Activated CD8-positive, alpha-beta T cell treated with anti-CD3 and anti-CD28 coated beads, Interleukin-2, amount 10 ng/mL, durations not matched to agents 7 days and 5 days (primary cell): Measurements from ENCODE around the gene CNNM3. TPM values are rescaled to one million over a fixed set of nuclear protein-coding genes. Genes with fewer than 3 reads are reported as not detected.
A peak's percentile ranks its signal among the peaks of the same experiment; 100 is the strongest.

Source experiments
- ATAC-seq: fragments of 150-1000 bp; cut with Tn5 transposase; one replicate; pipeline ENCODE4 v1.10.0; 2021; ENCODE audit warnings: moderate library complexity
- CTCF ChIA-PET: fragments of 350-600 bp; sonication (Branson Sonifier 250); formaldehyde crosslinking; loops from one replicate; lab custom pipeline; 2021; ENCODE audit warnings: antibody characterized with exemption; lab: Charles Lee
- POLR2A ChIA-PET: fragments of 350-600 bp; sonication (Branson Sonifier 250); formaldehyde crosslinking; loops from one replicate; lab custom pipeline; 2021; ENCODE audit warnings: antibody characterized with exemption; lab: Charles Lee
- DNase-seq: peaks from one replicate; pipeline ENCODE4 v3.0.0-alpha.2; 2020
- H3K27ac Mint-ChIP-seq: one replicate; pipeline ENCODE4 v1.8.0; 2021; ENCODE audit warnings: mild to moderate bottlenecking, mixed read lengths
- H3K27me3 Mint-ChIP-seq: one replicate; pipeline ENCODE4 v1.8.0; 2021; ENCODE audit warnings: low read depth, mixed read lengths
- H3K36me3 Mint-ChIP-seq: one replicate; pipeline ENCODE4 v1.8.0; 2021; ENCODE audit warnings: low read depth, mixed read lengths
- H3K4me1 Mint-ChIP-seq: one replicate; pipeline ENCODE4 v1.8.0; 2021; ENCODE audit warnings: low read depth, mixed read lengths
- H3K4me3 Mint-ChIP-seq: one replicate; pipeline ENCODE4 v1.8.0; 2021; ENCODE audit warnings: mild to moderate bottlenecking, mixed read lengths
- H3K9me3 Mint-ChIP-seq: one replicate; pipeline ENCODE4 v1.8.0; 2022; ENCODE audit warnings: mixed read lengths; ENCODE audit not compliant: insufficient read depth
- total RNA-seq, 2 experiments: library from RNA; stranded (reverse); gene quantifications; one replicate each; pipeline ENCODE4 v1.2.3, GENCODE V29; 2021

Gene CNNM3
- total RNA-seq, 2 experiments from 2014 or later = 28.1 to 29.9 TPM

- ChIA-PET POLR2A (interaction anchor here (1.6 to 1.8 kb wide), 2 partner anchors 18 to 19 kb away, joined by 3 to 5 read pairs; no protein-coding TSS in a partner anchor), CTCF (interaction anchor here (1.0 to 3.9 kb wide), 4 partner anchors 38 to 293 kb away, joined by 3 to 13 read pairs (median 6); partner anchors contain the start of genes ANKRD36, ANKRD39 and CNNM4)
- ATAC-seq (no peak), DNase-seq (no peak)
- Mint-ChIP-seq H3K4me3 (no peak overlapping the region), H3K27ac (peak overlapping the region; percentile 10), H3K9me3 (no peaks in the 10 kb centered on the region), H3K36me3 (peaks cover 44% of the 10 kb centered on the region), H3K4me1 (peaks cover 48% of the 10 kb centered on the region), H3K27me3 (no peaks in the 10 kb centered on the region)
Measured at GRCh38 chr2:96819876-96820511, 3.9 kb downstream of the CNNM3 start.

- Mint-ChIP-seq H3K4me1 (peaks cover 41% of the 10 kb centered on the region), H3K27me3 (no peaks in the 10 kb centered on the region)
Measured at GRCh38 chr2:96821113-96821675, 5.1 kb downstream of the CNNM3 start.

GRCh38 chr2:96822786-96823185 lies 6.7 kb downstream of the CNNM3 start:
- ATAC-seq = no peak
- Mint-ChIP-seq H3K27me3 (no peaks in the 10 kb centered on the region), H3K4me3 (no peak overlapping the region), H3K9me3 (no peaks in the 10 kb centered on the region), H3K4me1 (peaks cover 38% of the 10 kb centered on the region), H3K36me3 (peaks cover 53% of the 10 kb centered on the region), H3K27ac (no peak overlapping the region)
- CTCF ChIA-PET = no interaction called here
- no peak for DNase-seq
- POLR2A ChIA-PET = no interaction called here

More at GRCh38 chr2:96821113-96821675, 5.1 kb downstream of the CNNM3 start:
- Mint-ChIP-seq H3K27ac (no peak overlapping the region), H3K9me3 (no peaks in the 10 kb centered on the region), H3K4me3 (no peak overlapping the region), H3K36me3 (peaks cover 48% of the 10 kb centered on the region)
- CTCF ChIA-PET = interaction anchor here (0.7 to 3.9 kb wide), 5 partner anchors 11 to 291 kb away, joined by 3 to 13 read pairs (median 7); partner anchors contain the start of genes ANKRD36, ANKRD39 and CNNM4
- ATAC-seq (no peak), DNase-seq (no peak)
- POLR2A ChIA-PET = interaction anchor here (1.6 to 1.8 kb wide), 2 partner anchors 17 to 18 kb away, joined by 3 to 5 read pairs; no protein-coding TSS in a partner anchor

- Mint-ChIP-seq H3K27me3 (no peaks in the 10 kb centered on the region), H3K4me1 (peaks cover 34% of the 10 kb centered on the region), H3K9me3 (no peaks in the 10 kb centered on the region), H3K27ac (no peak overlapping the region), H3K4me3 (no peak overlapping the region), H3K36me3 (peaks cover 53% of the 10 kb centered on the region)
- no peak for DNase-seq
- CTCF ChIA-PET = no interaction called here
- ATAC-seq = no peak
- POLR2A ChIA-PET = no interaction called here
Measured at GRCh38 chr2:96823198-96823597, 7.1 kb downstream of the CNNM3 start.

GRCh38 chr2:96824079-96824870 lies 8.2 kb downstream of the CNNM3 start:
- Mint-ChIP-seq H3K4me1 (peaks cover 23% of the 10 kb centered on the region), H3K4me3 (no peak overlapping the region), H3K27me3 (no peaks in the 10 kb centered on the region), H3K36me3 (peaks cover 52% of the 10 kb centered on the region), H3K9me3 (no peaks in the 10 kb centered on the region), H3K27ac (no peak overlapping the region)
- no peak for DNase-seq
- ChIA-PET POLR2A (no interaction called here), CTCF (interaction anchor here (2.4 kb wide), 1 partner anchor 8 kb away, joined by 7 read pairs; the partner anchor contains the start of gene CNNM3)
- no peak for ATAC-seq

GRCh38 chr2:96825057-96825456 lies 9.0 kb downstream of the CNNM3 start:
- H3K27me3 Mint-ChIP-seq = no peaks in the 10 kb centered on the region
- no peaks in the 10 kb centered on the region for H3K9me3 Mint-ChIP-seq
- no peak overlapping the region for H3K4me3 Mint-ChIP-seq
- H3K4me1 Mint-ChIP-seq = peaks cover 15% of the 10 kb centered on the region
- CTCF ChIA-PET = interaction anchor here (1.7 to 2.4 kb wide), 2 partner anchors 9 to 33 kb away, joined by 5 to 7 read pairs; partner anchors contain the start of genes ANKRD39 and CNNM3
- no peak overlapping the region for H3K27ac Mint-ChIP-seq
- DNase-seq (no peak), ATAC-seq (no peak)
- peaks cover 51% of the 10 kb centered on the region for H3K36me3 Mint-ChIP-seq
- POLR2A ChIA-PET = interaction anchor here (0.6 kb wide), 1 partner anchor 11 kb away, joined by 3 read pairs; no protein-coding TSS in a partner anchor

GRCh38 chr2:96826546-96827278 lies 10.6 kb downstream of the CNNM3 start:
- H3K4me1 Mint-ChIP-seq = no peaks in the 10 kb centered on the region
- no peaks in the 10 kb centered on the region for H3K9me3 Mint-ChIP-seq
- ATAC-seq (no peak), DNase-seq (no peak)
- no peaks in the 10 kb centered on the region for H3K27me3 Mint-ChIP-seq
- H3K36me3 Mint-ChIP-seq = peaks cover 59% of the 10 kb centered on the region
- H3K4me3 Mint-ChIP-seq = no peak overlapping the region
- ChIA-PET CTCF (interaction anchor here (1.7 kb wide), 1 partner anchor 31 kb away, joined by 5 read pairs; the partner anchor contains the start of gene ANKRD39), POLR2A (no interaction called here)
- H3K27ac Mint-ChIP-seq = no peak overlapping the region

- H3K9me3 Mint-ChIP-seq = no peaks in the 10 kb centered on the region
- no peak overlapping the region for H3K4me3 Mint-ChIP-seq
- H3K27me3 Mint-ChIP-seq = no peaks in the 10 kb centered on the region
- peaks cover 62% of the 10 kb centered on the region for H3K36me3 Mint-ChIP-seq
- H3K4me1 Mint-ChIP-seq = no peaks in the 10 kb centered on the region
- DNase-seq (no peak), ATAC-seq (no peak)
- CTCF ChIA-PET = interaction anchor here (1.0 kb wide), 2 partner anchors 12 to 122 kb away, joined by 3 read pairs; partner anchors contain the start of gene CNNM3
- POLR2A ChIA-PET = no interaction called here
- H3K27ac Mint-ChIP-seq = peak overlapping the region; percentile 65
Measured at GRCh38 chr2:96828436-96828835, 12.4 kb downstream of the CNNM3 start.

- no peak for ATAC-seq
- Mint-ChIP-seq H3K27me3 (no peaks in the 10 kb centered on the region), H3K27ac (no peak overlapping the region), H3K4me3 (no peak overlapping the region), H3K36me3 (peaks cover 64% of the 10 kb centered on the region), H3K4me1 (no peaks in the 10 kb centered on the region), H3K9me3 (no peaks in the 10 kb centered on the region)
- POLR2A ChIA-PET = no interaction called here
- CTCF ChIA-PET = interaction anchor here (1.0 kb wide), 2 partner anchors 12 to 122 kb away, joined by 3 read pairs; partner anchors contain the start of gene CNNM3
- no peak for DNase-seq
Measured at GRCh38 chr2:96828874-96829273, 12.8 kb downstream of the CNNM3 start.

GRCh38 chr2:96830044-96830562 lies 14.0 kb downstream of the CNNM3 start:
- POLR2A ChIA-PET = no interaction called here
- peaks cover 63% of the 10 kb centered on the region for H3K36me3 Mint-ChIP-seq

GRCh38 chr2:96831679-96832078 lies 15.6 kb downstream of the CNNM3 start:
- ATAC-seq = no peak

More at GRCh38 chr2:96830044-96830562, 14.0 kb downstream of the CNNM3 start:
- Mint-ChIP-seq H3K27ac (peak overlapping the region; percentile 13), H3K9me3 (no peaks in the 10 kb centered on the region), H3K4me1 (no peaks in the 10 kb centered on the region), H3K27me3 (no peaks in the 10 kb centered on the region), H3K4me3 (no peak overlapping the region)
- no peak for DNase-seq
- no peak for ATAC-seq
- CTCF ChIA-PET = no interaction called here

More at GRCh38 chr2:96831679-96832078, 15.6 kb downstream of the CNNM3 start:
- Mint-ChIP-seq H3K4me3 (no peak overlapping the region), H3K27me3 (no peaks in the 10 kb centered on the region), H3K27ac (no peak overlapping the region), H3K4me1 (no peaks in the 10 kb centered on the region), H3K36me3 (peaks cover 66% of the 10 kb centered on the region), H3K9me3 (no peaks in the 10 kb centered on the region)
- ChIA-PET POLR2A (no interaction called here), CTCF (no interaction called here)
- DNase-seq = no peak
